ENCODE measurements around the gene FRAS1. TPM values are rescaled to one million over a fixed set of nuclear protein-coding genes. Genes with fewer than 3 reads are reported as not detected.

Gene FRAS1
- total and polyA plus RNA-seq, 11 donors = 0.57 to 13.4 (median 3.2) TPM

GRCh38 chr4:78162342-78162741 is 105.2 kb downstream of the FRAS1 start:
- intact Hi-C loops (cut with DNase I) = no loop called here
- Histone ChIP-seq H3K36me3 (no peaks in the 10 kb centered on the region), H3K27me3 (no peaks in the 10 kb centered on the region), H3K4me1 (no peaks in the 10 kb centered on the region), H3K27ac (no peak overlapping the region), H3K9me3 (no peaks in the 10 kb centered on the region), H3K4me3 (no peak overlapping the region)
- TF ChIP-seq CTCF (IDR thresholded peaks at IDR 0.05) (no peak), POLR2A (IDR thresholded peaks at IDR 0.05) (no peak)
- DNase-seq (no peak), ATAC-seq (no peak)
- 67 to 72% (median 69%) methylated on average over 3 of the region's 3 CpGs for WGBS, 4 donors

DNA sequence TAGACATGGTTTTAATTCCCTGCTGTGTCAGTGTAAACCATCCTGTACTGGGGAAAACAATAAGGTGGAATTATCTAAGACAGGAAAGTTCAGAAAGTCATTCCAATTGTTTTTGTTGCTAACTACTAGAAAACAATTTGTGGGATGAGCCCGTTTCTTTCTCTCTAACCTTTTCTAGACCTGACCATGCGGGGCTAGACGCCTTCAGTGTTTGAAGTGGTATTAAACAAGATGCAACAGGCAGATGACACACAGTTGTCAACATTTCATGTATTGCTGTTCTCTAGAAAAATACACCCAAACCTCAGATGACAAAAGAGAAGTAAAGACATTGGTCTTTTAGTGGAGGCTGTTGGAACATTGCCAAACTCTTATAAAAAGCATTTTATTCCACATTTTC is 105.7 kb downstream of the FRAS1 start:
- no peak for DNase-seq

DNA sequence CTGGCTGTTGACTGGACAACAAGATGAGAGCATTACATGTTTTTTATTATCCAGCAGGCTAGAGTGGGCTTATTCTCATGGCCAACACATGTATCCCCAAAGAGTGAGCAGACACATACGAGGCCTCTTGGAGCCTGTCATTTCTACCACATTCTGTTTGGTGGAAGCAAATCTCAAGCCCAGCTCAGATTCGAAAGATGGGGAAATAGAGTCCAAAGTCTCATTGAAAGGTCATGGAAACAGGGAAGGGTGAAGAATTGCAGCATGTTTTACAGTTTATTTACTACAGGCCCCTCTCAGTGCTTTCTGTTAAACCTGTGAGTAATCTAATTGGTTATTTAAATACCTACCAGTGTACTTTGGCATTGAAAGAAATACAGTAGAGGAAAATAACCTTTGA is 108.6 kb downstream of the FRAS1 start:
- H3K9me3 ChIP-seq = no peaks in the 10 kb centered on the region
- no peak for DNase-seq
- 90 to 100% (median 92%) methylated on average over 2 of the region's 2 CpGs for WGBS, 4 donors

More for the DNA sequence above, 105.7 kb downstream of the FRAS1 start:
- intact Hi-C loops (cut with DNase I) = no loop called here
- H3K4me1 ChIP-seq = no peaks in the 10 kb centered on the region
- H3K4me3 ChIP-seq = no peak overlapping the region
- no peak overlapping the region for H3K27ac ChIP-seq
- H3K36me3 ChIP-seq = no peaks in the 10 kb centered on the region
- no peaks in the 10 kb centered on the region for H3K9me3 ChIP-seq
- 76 to 84% (median 81%) methylated on average over 3 of the region's 3 CpGs for WGBS, 4 donors
- ATAC-seq = no peak
- TF ChIP-seq POLR2A (IDR thresholded peaks at IDR 0.05) (no peak), CTCF (IDR thresholded peaks at IDR 0.05) (no peak)
- no peaks in the 10 kb centered on the region for H3K27me3 ChIP-seq

DNA sequence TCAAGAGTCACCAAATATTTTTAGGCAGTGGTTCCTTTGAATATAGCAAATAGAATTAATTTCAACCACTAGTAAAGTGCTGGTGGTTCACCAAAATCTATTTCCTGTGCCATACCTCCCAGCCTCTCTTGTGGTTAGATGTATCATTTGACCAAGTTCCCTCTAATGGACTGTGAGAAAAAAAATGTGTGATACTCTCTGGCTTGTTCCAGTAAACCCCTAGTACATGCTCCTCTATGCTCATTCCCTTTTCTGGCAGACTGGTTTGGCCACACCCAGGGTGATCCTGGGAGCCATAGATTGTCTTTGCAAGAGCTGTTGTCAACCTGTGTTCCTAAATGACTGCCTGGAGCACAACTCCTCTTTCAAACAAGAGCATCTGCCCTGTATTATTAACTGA is 109.5 kb downstream of the FRAS1 start:
- intact Hi-C loops (cut with DNase I) = no loop called here
- Histone ChIP-seq H3K9me3 (no peaks in the 10 kb centered on the region), H3K4me3 (no peak overlapping the region), H3K4me1 (no peaks in the 10 kb centered on the region), H3K36me3 (no peaks in the 10 kb centered on the region), H3K27me3 (no peaks in the 10 kb centered on the region), H3K27ac (no peak overlapping the region)
- DNase-seq (no peak), ATAC-seq (no peak)
- TF ChIP-seq CTCF (IDR thresholded peaks at IDR 0.05) (no peak), POLR2A (IDR thresholded peaks at IDR 0.05) (no peak)

More for the DNA sequence above, 108.6 kb downstream of the FRAS1 start:
- no peak overlapping the region for H3K4me3 ChIP-seq
- ATAC-seq = no peak
- no peaks in the 10 kb centered on the region for H3K4me1 ChIP-seq
- no peaks in the 10 kb centered on the region for H3K27me3 ChIP-seq
- no peak overlapping the region for H3K27ac ChIP-seq
- TF ChIP-seq POLR2A (IDR thresholded peaks at IDR 0.05) = no peak
- TF ChIP-seq CTCF (IDR thresholded peaks at IDR 0.05) = no peak
- intact Hi-C loops (cut with DNase I) = no loop called here
- no peaks in the 10 kb centered on the region for H3K36me3 ChIP-seq

Measured in heart left ventricle (tissue), 16 donors.